WTC11 (cell line): ENCODE results near the gene OR4D2. TPM values are rescaled to one million over a fixed set of nuclear protein-coding genes. Genes with fewer than 3 reads are reported as not detected.
"Not testable (repeated sequence)": the region's sequence is repeated elsewhere in the genome, so short reads cannot be mapped to it uniquely, and the experiment has no call there.

Experiments
- ATAC-seq: fragments of 200-7000 bp; cut with Tn5 transposase; 2 replicates; pipeline ENCODE4 v1.10.0; 2021; ENCODE audit warnings: mild to moderate bottlenecking, moderate library complexity
- CTCF ChIA-PET: fragments of 300-600 bp; sonication (Branson Sonifier 250); formaldehyde crosslinking; loops from one replicate; lab custom pipeline; 2021; ENCODE audit warnings: antibody characterized with exemption; lab: Charles Lee
- POLR2A ChIA-PET: fragments of 350-600 bp; sonication (Branson Sonifier 250); formaldehyde crosslinking; loops from one replicate; lab custom pipeline; 2021; ENCODE audit warnings: antibody characterized with exemption; lab: Charles Lee
- DNase-seq: peaks from one replicate; pipeline ENCODE4 v3.0.0; 2021; ENCODE audit warnings: low spot score
- H3K27ac Mint-ChIP-seq: 2 replicates; pipeline ENCODE4 v1.8.0; 2021; ENCODE audit warnings: mixed read lengths
- H3K27me3 Mint-ChIP-seq: 2 replicates; pipeline ENCODE4 v1.8.0; 2021; ENCODE audit warnings: low read depth, mild to moderate bottlenecking, moderate library complexity, mixed read lengths
- H3K36me3 Mint-ChIP-seq: 2 replicates; pipeline ENCODE4 v1.8.0; 2021; ENCODE audit warnings: mixed read lengths
- H3K4me1 Mint-ChIP-seq: 2 replicates; pipeline ENCODE4 v1.8.0; 2022; ENCODE audit warnings: mixed read lengths
- H3K4me3 Mint-ChIP-seq: 2 replicates; pipeline ENCODE4 v1.8.0; 2021; ENCODE audit warnings: mild to moderate bottlenecking, moderate library complexity, mixed read lengths
- H3K9me3 Mint-ChIP-seq: 2 replicates; pipeline ENCODE4 v1.8.0; 2021; ENCODE audit warnings: mixed read lengths
- ATF1 ChIP-seq: sonication (generic); formaldehyde crosslinking; IDR thresholded peaks from 2 replicates; pipeline ENCODE4 v1.8.1; 2023; ENCODE audit warnings: mild to moderate bottlenecking, moderate library complexity, missing genetic modification reagents
- CDX4 ChIP-seq: fragments of 250-450 bp; sonication (Bioruptor Pico); IDR thresholded peaks from 2 replicates; pipeline ENCODE4 v1.9.0; 2021; ENCODE audit warnings: moderate library complexity, mild to moderate bottlenecking, inconsistent platforms, borderline replicate concordance
- E2F5 ChIP-seq: sonication (generic); formaldehyde crosslinking; IDR thresholded peaks from 2 replicates; pipeline ENCODE4 v1.8.1; 2022; ENCODE audit warnings: mild to moderate bottlenecking, moderate library complexity, missing genetic modification reagents
- ETV6 ChIP-seq: sonication (generic); formaldehyde crosslinking; IDR thresholded peaks from 2 replicates; pipeline ENCODE4 v1.8.1; 2022; ENCODE audit warnings: mild to moderate bottlenecking, missing genetic modification reagents
- HMGA2 ChIP-seq: fragments of 250-450 bp; sonication (Bioruptor Pico); IDR thresholded peaks from 2 replicates; pipeline ENCODE4 v1.4.0; 2021; ENCODE audit warnings: mild to moderate bottlenecking, moderate library complexity
- JUN ChIP-seq: sonication (generic); formaldehyde crosslinking; IDR thresholded peaks from 2 replicates; pipeline ENCODE4 v1.8.0; 2023; ENCODE audit warnings: mild to moderate bottlenecking, missing genetic modification reagents
- MAX ChIP-seq: sonication (generic); formaldehyde crosslinking; IDR thresholded peaks from 2 replicates; pipeline ENCODE4 v1.8.0; 2022; ENCODE audit warnings: mild to moderate bottlenecking, missing genetic modification reagents
- NFE2L1 ChIP-seq: sonication (generic); formaldehyde crosslinking; IDR thresholded peaks from 2 replicates; pipeline ENCODE4 v1.8.1; 2023; ENCODE audit warnings: missing genetic modification reagents
- NR3C1 ChIP-seq: sonication (generic); formaldehyde crosslinking; conservative IDR thresholded peaks from 2 replicates; pipeline ENCODE4 v1.8.1; 2023; ENCODE audit warnings: low read depth, mild to moderate bottlenecking, missing genetic modification reagents
- PREB ChIP-seq: sonication (generic); formaldehyde crosslinking; IDR thresholded peaks from 2 replicates; pipeline ENCODE4 v1.8.1; 2022; ENCODE audit warnings: mild to moderate bottlenecking, missing genetic modification reagents, moderate library complexity, borderline replicate concordance
- RELA ChIP-seq: sonication (generic); formaldehyde crosslinking; IDR thresholded peaks from 2 replicates; pipeline ENCODE4 v1.8.1; 2022; ENCODE audit warnings: missing genetic modification reagents, mild to moderate bottlenecking, borderline replicate concordance
- RORB ChIP-seq: fragments of 250-450 bp; sonication (Bioruptor Pico); IDR thresholded peaks from 2 replicates; pipeline ENCODE4 v1.9.0; 2021; ENCODE audit warnings: mild to moderate bottlenecking
- TCF7 ChIP-seq: sonication (generic); formaldehyde crosslinking; IDR thresholded peaks from 2 replicates; pipeline ENCODE4 v1.8.0; 2022; ENCODE audit warnings: mild to moderate bottlenecking, low read depth, missing genetic modification reagents, moderate library complexity
- TEAD4 ChIP-seq: sonication (generic); formaldehyde crosslinking; IDR thresholded peaks from 2 replicates; pipeline ENCODE4 v1.8.0; 2022; ENCODE audit warnings: mild to moderate bottlenecking, missing genetic modification reagents
- ZNF263 ChIP-seq: sonication (generic); formaldehyde crosslinking; IDR thresholded peaks from 2 replicates; pipeline ENCODE4 v1.8.1; 2022; ENCODE audit warnings: low read depth, mild to moderate bottlenecking, moderate library complexity, missing genetic modification reagents
- ZNF425 ChIP-seq: fragments of 250-450 bp; sonication (Bioruptor Pico); conservative IDR thresholded peaks from 2 replicates; pipeline ENCODE4 v1.9.0; 2021; ENCODE audit warnings: mild to moderate bottlenecking
- ZNF512 ChIP-seq: sonication (generic); formaldehyde crosslinking; IDR thresholded peaks from 2 replicates; pipeline ENCODE4 v1.8.1; 2022; ENCODE audit warnings: missing genetic modification reagents, borderline replicate concordance
- total RNA-seq: library from RNA; stranded (reverse); gene quantifications from 3 replicates; pipeline ENCODE4 v1.2.3, GENCODE V29; 2021

OR4D2 gene
- total RNA-seq, 1 experiment from 2014 or later: not detected

GRCh38 chr17:58141505-58141904 is 25.3 kb upstream of the OR4D2 start (continued):
- TF ChIP-seq ZNF512 (CRISPR knock-in tag) (no peak), E2F5 (CRISPR knock-in tag) (no peak), ZNF425 (CRISPR knock-in tag) (no peak), ETV6 (no peak)

GRCh38 chr17:58143335-58143734 is 23.4 kb upstream of the OR4D2 start:
- Mint-ChIP-seq H3K27me3 (peaks cover 39% of the 10 kb centered on the region), H3K9me3 (peaks cover 30% of the 10 kb centered on the region)
- H3K27ac Mint-ChIP-seq, DNase-seq, H3K4me1 Mint-ChIP-seq, H3K36me3 Mint-ChIP-seq, CTCF ChIA-PET, ATAC-seq, H3K4me3 Mint-ChIP-seq: not testable (repeated sequence)
- POLR2A ChIA-PET: interaction anchor here (0.5 kb wide), 1 partner anchor 342 kb away, joined by 6 read pairs; no protein-coding TSS in a partner anchor
- peak; percentile 92 for TF ChIP-seq HMGA2 (CRISPR knock-in tag)

- Mint-ChIP-seq H3K36me3 (peaks cover 7% of the 10 kb centered on the region; the same call in 1 of the 2 replicates), H3K27ac (no peak overlapping the region), H3K4me3 (no peak overlapping the region), H3K9me3 (peaks cover 30% of the 10 kb centered on the region), H3K4me1 (no peaks in the 10 kb centered on the region), H3K27me3 (peaks cover 52% of the 10 kb centered on the region)
- no peak for TF ChIP-seq ZNF263
- no peak for TF ChIP-seq CDX4 (CRISPR knock-in tag)
- no peak for TF ChIP-seq PREB (CRISPR knock-in tag)
- no peak for TF ChIP-seq TEAD4
- TF ChIP-seq RORB (CRISPR knock-in tag): no peak
- no peak for TF ChIP-seq HMGA2 (CRISPR knock-in tag)
- TF ChIP-seq RELA (CRISPR knock-in tag): no peak
- no peak for TF ChIP-seq TCF7
- TF ChIP-seq ATF1 (CRISPR knock-in tag): no peak
- TF ChIP-seq MAX: no peak
- TF ChIP-seq ZNF512 (CRISPR knock-in tag): no peak
- TF ChIP-seq JUN (CRISPR knock-in tag): no peak
- no peak for TF ChIP-seq NR3C1 (CRISPR knock-in tag)
- TF ChIP-seq NFE2L1 (CRISPR knock-in tag): no peak
- ATAC-seq: no peak
- CTCF ChIA-PET: no interaction called here
- POLR2A ChIA-PET: no interaction called here
- DNase-seq: no peak
Observed at GRCh38 chr17:58144801-58145200, 22.0 kb upstream of the OR4D2 start.
